Lung (tissue), 12 donors: Measurements from ENCODE around the gene URB2. TPM values are rescaled to one million over a fixed set of nuclear protein-coding genes. Genes with fewer than 3 reads are reported as not detected.
"Not testable (repeated sequence)": the region's sequence is repeated elsewhere in the genome, so short reads cannot be mapped to it uniquely, and the experiment has no call there.

Experiments
- ATAC-seq: fragments of 200-7000 bp; cut with Tn5 transposase; one replicate; pipeline ENCODE4 v1.9.1; 2020; ENCODE audit warnings: moderate number of reproducible peaks; ENCODE audit not compliant: insufficient read depth, low FRiP score
- DNase-seq, 3 donors: peaks; one replicate each; pipeline ENCODE4 v3.0.0-alpha.2; 2013 to 2017
- H3K27ac ChIP-seq, 2 donors: one replicate each; pipeline ENCODE4 v1.5.1; 2013; ENCODE audit warnings: mild to moderate bottlenecking in 2 of 2, moderate library complexity in 2 of 2, control low read depth in 1 of 2, inconsistent platforms in 1 of 2, low read depth in 1 of 2, low read length in 1 of 2
- H3K27me3 ChIP-seq, 3 donors: one replicate each; pipeline ENCODE4 v1.5.1; 2013; ENCODE audit warnings: low read length in 2 of 3; ENCODE audit not compliant: control insufficient read depth in 3 of 3, insufficient read depth in 3 of 3
- H3K36me3 ChIP-seq, 4 donors: one replicate each; pipeline ENCODE4 v1.5.1; 2013; ENCODE audit warnings: low read length in 4 of 4, mild to moderate bottlenecking in 1 of 4, moderate library complexity in 1 of 4; ENCODE audit not compliant: control insufficient read depth in 4 of 4, insufficient read depth in 4 of 4
- H3K4me1 ChIP-seq, 5 donors: one replicate each; pipeline ENCODE4 v1.5.1; 2013; ENCODE audit warnings: low read length in 5 of 5, mild to moderate bottlenecking in 2 of 5, moderate library complexity in 1 of 5; ENCODE audit not compliant: control insufficient read depth in 5 of 5, insufficient read depth in 5 of 5
- H3K4me3 ChIP-seq: one replicate; pipeline ENCODE4 v1.5.1; 2013; ENCODE audit warnings: mild to moderate bottlenecking, control low read depth, moderate library complexity
- H3K9ac ChIP-seq, 2 donors: one replicate each; pipeline ENCODE4 v1.5.1; 2013; ENCODE audit warnings: low read length in 2 of 2, control low read depth in 1 of 2; ENCODE audit not compliant: insufficient read depth in 1 of 2
- H3K9me3 ChIP-seq, 4 donors: one replicate each; pipeline ENCODE4 v1.5.1; 2013; ENCODE audit warnings: low read length in 3 of 4, mild to moderate bottlenecking in 1 of 4, moderate library complexity in 1 of 4; ENCODE audit not compliant: control insufficient read depth in 4 of 4, insufficient read depth in 3 of 4
- WGBS, 2 donors: extraction: QIAGEN DNeasy Blood & Tissue Kit; methylation state at CpG; one replicate each; pipeline ENCODE4 v1.1.7; 2013; 5-methylcytosine and 5-hydroxymethylcytosine counted together
- polyA plus RNA-seq, 2 donors: library from polyadenylated mRNA; stranded (reverse); fragments of 200-250 nt; gene quantifications; one replicate each; pipeline ENCODE4 v1.2.1, GENCODE V29; 2013
- total RNA-seq, 2 donors: library from RNA; depleted of rRNA in 1 of 2; stranded (reverse); fragments of >200 nt in 1 of 2; gene quantifications; one replicate each; pipeline ENCODE4 v1.2.1, GENCODE V29; 2014 to 2021
- TF ChIP-seq, protein P1 (sequence below): IDR thresholded peaks from 2 replicates; pipeline ENCODE4 v1.5.1; 2012; ENCODE audit warnings: mild to moderate bottlenecking; ENCODE audit errors: control extremely low read depth, extremely low read depth
- donor health status: control.
- donor health status: control.
- donor health status: Bipolar disorder and iron deficiency.
- donor health status: healthy.
- donor health status: DM: yes; HTN: yes; CAD: no.

URB2 gene
- total and polyA plus RNA-seq, 4 donors = 2.6 to 10.9 (median 6.1) TPM

DNA sequence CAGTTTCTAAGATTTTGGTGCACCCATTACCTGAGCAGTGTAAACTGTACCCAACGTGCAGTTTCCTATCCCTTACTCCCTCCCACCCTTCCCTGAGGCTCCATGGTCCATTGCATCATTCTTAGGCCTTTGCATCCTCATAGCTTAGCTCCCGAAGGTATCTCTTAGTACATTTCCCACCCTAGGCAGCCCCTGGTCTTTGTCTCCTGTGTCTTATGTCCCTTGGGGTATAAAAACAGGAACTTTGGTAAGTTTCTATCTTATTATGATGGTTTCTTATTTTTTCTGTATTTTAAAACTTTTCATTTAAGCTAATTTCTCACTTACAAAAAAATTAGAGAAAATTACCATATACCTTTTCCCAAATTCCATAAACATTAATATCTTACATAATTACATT, 78.1 kb downstream of the URB2 start:
- Histone ChIP-seq H3K27me3 (no peaks in the 10 kb centered on the region), H3K4me3 (no peak overlapping the region), H3K4me1 (peaks cover 0 to 5% (median 0%) of the 10 kb centered on the region in 5 donors), H3K27ac (no peak overlapping the region), H3K9me3 (no peaks in the 10 kb centered on the region), H3K9ac (no peak overlapping the region), H3K36me3 (no peaks in the 10 kb centered on the region)
- ATAC-seq = no peak
- 83 to 84% methylated on average over 2 of the region's 2 CpGs for WGBS, 2 donors
- TF ChIP-seq, protein P1, sequence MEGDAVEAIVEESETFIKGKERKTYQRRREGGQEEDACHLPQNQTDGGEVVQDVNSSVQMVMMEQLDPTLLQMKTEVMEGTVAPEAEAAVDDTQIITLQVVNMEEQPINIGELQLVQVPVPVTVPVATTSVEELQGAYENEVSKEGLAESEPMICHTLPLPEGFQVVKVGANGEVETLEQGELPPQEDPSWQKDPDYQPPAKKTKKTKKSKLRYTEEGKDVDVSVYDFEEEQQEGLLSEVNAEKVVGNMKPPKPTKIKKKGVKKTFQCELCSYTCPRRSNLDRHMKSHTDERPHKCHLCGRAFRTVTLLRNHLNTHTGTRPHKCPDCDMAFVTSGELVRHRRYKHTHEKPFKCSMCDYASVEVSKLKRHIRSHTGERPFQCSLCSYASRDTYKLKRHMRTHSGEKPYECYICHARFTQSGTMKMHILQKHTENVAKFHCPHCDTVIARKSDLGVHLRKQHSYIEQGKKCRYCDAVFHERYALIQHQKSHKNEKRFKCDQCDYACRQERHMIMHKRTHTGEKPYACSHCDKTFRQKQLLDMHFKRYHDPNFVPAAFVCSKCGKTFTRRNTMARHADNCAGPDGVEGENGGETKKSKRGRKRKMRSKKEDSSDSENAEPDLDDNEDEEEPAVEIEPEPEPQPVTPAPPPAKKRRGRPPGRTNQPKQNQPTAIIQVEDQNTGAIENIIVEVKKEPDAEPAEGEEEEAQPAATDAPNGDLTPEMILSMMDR = no peak
- no peak for DNase-seq

DNA sequence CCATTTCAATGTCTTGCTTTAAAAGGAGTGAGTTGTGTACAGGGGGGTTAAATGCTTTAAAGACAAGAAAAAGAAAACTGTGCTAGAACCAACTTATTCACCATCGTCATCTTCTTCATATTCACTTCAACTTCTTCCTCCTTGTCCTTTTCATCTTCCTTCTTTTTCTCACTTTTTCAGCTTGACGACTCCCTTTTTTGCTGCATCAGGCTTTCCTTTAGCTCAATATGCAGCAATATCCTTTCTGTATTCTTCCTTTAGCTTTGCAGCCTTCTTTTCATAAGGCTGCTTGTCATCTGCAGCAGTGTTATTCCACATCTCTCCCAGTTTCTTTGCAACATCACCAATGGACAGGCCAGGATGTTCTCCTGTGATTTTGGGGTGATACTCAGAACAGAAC, 79.1 kb downstream of the URB2 start:
- not testable (repeated sequence) for H3K9me3 ChIP-seq, DNase-seq, H3K9ac ChIP-seq, H3K27me3 ChIP-seq, H3K27ac ChIP-seq, H3K4me3 ChIP-seq, ATAC-seq, H3K36me3 ChIP-seq, H3K4me1 ChIP-seq
- WGBS, 2 donors = 88 to 90% methylated on average over 2 of the region's 2 CpGs

DNA sequence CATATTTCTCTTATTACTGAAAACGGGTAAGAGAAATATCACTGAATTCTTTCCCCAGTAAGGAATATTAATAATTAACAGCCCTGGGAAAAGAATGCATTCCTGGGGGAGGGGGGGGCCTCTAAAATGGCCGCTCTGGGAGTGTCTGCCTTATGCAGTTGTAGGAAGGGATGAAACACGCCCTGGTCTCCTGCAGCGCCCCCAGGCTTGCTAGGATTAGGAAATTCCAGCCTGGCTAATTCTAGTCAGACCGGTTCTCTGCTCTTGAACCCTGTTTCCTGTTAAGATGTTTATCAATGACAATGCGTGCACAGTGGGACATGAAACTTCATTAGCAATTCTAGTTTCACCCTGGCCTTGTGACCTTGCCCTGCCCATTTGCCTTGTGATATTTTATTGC, 81.1 kb downstream of the URB2 start:
- H3K9me3 ChIP-seq, H3K9ac ChIP-seq, H3K27ac ChIP-seq, H3K4me1 ChIP-seq, H3K27me3 ChIP-seq, ATAC-seq, H3K4me3 ChIP-seq, DNase-seq, H3K36me3 ChIP-seq: not testable (repeated sequence)
- WGBS, 2 donors = 65 to 85% methylated on average over 6 of the region's 6 CpGs

DNA sequence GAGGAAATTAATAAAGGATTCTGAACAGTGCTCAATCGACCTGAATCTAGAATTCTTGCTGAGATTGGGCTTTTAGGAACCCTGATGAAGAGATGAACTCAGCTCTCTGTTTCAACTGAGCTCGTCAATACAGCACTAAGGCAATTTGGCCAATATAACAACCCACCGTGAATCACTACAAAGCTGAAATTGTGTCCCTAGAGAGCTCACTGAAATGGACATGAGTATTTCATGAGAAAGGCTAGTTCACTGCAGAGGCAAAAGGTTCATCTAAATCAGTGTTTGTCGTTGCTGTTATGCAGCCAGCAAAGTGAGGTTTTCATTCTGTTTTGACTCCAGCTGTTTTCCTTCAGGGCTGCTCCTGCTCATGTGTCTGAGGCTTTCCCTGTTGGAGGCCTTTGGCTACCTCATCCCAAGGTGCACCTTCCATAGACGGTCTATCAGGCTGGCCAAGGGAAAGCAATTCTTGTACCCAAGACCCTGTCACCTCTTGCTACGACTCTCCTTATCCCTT, 83.5 kb downstream of the URB2 start:
- H3K27ac ChIP-seq = no peak overlapping the region
- DNase-seq (no peak), ATAC-seq (no peak)
- H3K9ac ChIP-seq = no peak overlapping the region
- H3K4me3 ChIP-seq = no peak overlapping the region
- WGBS, 2 donors = 79 to 86% methylated on average over 6 of the region's 6 CpGs
- H3K4me1 ChIP-seq = no peaks in the 10 kb centered on the region
- no peaks in the 10 kb centered on the region for H3K36me3 ChIP-seq
- no peaks in the 10 kb centered on the region for H3K9me3 ChIP-seq
- no peaks in the 10 kb centered on the region for H3K27me3 ChIP-seq
- TF ChIP-seq, protein P1 = no peak

Other genes with a start within 250 kb of the URB2 start
- under 1 TPM; 0.71 to 0.83 TPM for gene ACTA1, start 192.2 kb upstream of the URB2 start, total RNA-seq
- 1 to 10 TPM in 1 of 2 donors, under 1 TPM in 1; 0.33 to 1.4 TPM for gene ACTA1, start 192.2 kb upstream of the URB2 start, polyA plus RNA-seq
- 10 to 100 TPM; 36.2 to 57.6 TPM for gene NUP133, start 117.9 kb upstream of the URB2 start, total RNA-seq
- 10 to 100 TPM; 12.9 to 14.4 TPM for gene NUP133, start 117.9 kb upstream of the URB2 start, polyA plus RNA-seq
- 10 to 100 TPM; 20.5 to 23.5 TPM for gene ABCB10, start 67.5 kb upstream of the URB2 start, total RNA-seq
- gene ABCB10, start 67.5 kb upstream of the URB2 start, polyA plus RNA-seq = 1 to 10 TPM; 6.5 to 7.8 TPM
- gene TAF5L, start 125 bp upstream of the URB2 start, total RNA-seq = 10 to 100 TPM; 16.2 to 24.3 TPM
- 10 to 100 TPM in 1 of 2 donors, 1 to 10 TPM in 1; 7.7 to 13.3 TPM for gene TAF5L, start 125 bp upstream of the URB2 start, polyA plus RNA-seq